Coronary artery (tissue), 2 donors: ENCODE data around the gene KLF16.

ENCODE experiments used
- DNase-seq: peaks from one replicate; pipeline ENCODE4 v3.0.0-alpha.2; 2017; ENCODE audit warnings: low spot score
- H3K27ac ChIP-seq, 2 donors: fragments of 200-600 bp; sonication (generic); one replicate each; pipeline ENCODE4 v1.5.1; 2016 to 2019
- H3K4me3 ChIP-seq: fragments of 200-600 bp; sonication (generic); 2 replicates; pipeline ENCODE4 v1.5.1; 2016; ENCODE audit warnings: mild to moderate bottlenecking, moderate library complexity
- TF ChIP-seq, protein P1 (sequence below): fragments of 200-600 bp; sonication (generic); IDR thresholded peaks from one replicate; pipeline ENCODE4 v1.5.1; 2019; ENCODE audit warnings: antibody characterized with exemption

Gene KLF16

DNA sequence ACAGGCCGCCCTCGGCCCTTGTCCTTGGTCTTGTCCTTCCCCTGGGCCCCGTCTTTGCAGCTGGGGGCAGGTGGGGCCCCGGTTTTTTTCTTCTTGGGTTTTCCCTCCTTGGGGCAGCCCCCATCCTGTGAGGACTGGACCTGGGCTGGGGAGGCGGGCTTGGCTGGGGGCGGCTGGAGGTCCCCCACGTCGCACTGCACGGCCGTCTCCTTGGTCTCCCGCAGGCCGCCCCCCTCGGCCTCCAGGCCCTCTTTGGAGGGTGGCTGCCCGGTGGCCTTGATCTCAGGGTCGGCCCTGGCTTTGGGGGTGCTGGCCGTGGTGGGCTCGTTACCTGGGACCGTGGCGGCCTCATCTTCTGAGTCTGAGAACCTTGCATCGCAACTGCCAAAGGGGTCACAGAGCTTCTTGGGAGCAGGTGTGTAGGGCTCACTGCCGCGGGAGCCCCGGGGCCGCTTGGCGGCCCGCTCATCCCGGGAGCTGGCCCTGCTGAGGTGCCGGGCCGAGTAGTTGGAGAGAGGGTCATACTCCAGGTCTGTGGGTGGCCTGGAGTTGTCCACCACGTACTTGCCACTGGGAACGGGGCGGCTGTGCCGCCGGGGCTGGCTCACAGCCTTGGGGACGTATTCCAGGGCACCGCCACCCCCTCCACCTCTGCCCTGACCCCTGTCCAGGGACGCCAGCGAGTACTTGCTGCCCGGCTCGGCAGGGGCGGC is 35.7 kb downstream of the KLF16 start:
- TF ChIP-seq, protein P1, sequence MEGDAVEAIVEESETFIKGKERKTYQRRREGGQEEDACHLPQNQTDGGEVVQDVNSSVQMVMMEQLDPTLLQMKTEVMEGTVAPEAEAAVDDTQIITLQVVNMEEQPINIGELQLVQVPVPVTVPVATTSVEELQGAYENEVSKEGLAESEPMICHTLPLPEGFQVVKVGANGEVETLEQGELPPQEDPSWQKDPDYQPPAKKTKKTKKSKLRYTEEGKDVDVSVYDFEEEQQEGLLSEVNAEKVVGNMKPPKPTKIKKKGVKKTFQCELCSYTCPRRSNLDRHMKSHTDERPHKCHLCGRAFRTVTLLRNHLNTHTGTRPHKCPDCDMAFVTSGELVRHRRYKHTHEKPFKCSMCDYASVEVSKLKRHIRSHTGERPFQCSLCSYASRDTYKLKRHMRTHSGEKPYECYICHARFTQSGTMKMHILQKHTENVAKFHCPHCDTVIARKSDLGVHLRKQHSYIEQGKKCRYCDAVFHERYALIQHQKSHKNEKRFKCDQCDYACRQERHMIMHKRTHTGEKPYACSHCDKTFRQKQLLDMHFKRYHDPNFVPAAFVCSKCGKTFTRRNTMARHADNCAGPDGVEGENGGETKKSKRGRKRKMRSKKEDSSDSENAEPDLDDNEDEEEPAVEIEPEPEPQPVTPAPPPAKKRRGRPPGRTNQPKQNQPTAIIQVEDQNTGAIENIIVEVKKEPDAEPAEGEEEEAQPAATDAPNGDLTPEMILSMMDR: no peak
- no peak for DNase-seq
- H3K27ac ChIP-seq: no peak overlapping the region
- no peak overlapping the region for H3K4me3 ChIP-seq

DNA sequence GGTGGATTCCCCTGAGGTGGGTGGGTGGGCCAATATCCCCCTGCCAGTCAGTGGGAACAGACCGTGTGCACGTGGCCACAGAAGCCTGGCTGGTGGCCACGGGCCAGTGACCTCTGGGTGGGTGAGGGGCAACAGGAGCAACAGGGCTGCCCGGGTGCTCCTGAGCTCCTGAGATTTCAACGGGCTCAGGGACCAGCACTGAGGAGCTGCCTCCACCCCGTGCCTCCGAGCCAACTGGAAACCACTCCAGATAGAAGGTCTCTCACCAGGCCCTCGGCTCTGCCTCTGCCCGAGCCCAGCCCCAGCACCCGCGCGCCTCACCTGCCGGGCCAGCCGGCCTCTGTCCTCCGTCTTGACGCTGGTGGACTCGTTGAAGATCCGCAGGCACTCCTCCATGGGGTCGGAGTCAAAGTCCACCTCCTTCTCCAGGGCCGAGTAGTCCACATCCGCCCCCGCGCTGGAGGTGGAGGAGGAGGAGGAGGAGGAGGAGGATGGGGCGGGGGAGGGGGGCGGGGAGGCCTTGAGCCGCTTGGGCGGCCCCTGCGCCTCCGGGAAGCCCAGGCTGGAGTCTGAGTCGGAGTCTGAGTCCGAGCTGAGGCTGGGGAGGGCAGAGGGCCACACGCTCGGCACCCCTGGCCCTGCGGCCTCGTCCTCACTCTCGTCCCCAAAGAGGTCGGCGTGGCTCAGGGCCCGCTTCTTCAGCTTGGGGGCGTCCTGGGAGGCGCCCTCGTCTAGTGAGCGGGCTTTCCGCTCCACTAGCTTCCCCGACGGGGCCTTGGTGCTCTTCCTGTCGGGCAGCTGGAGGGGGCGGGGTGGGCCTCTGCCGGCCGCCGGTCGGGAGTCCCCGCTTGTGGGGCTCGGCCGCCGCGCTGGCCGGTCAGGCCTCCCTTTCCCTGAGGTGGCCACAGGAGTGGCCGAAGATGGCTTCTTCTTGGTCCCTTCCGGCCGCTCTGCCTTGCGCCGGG is 36.5 kb downstream of the KLF16 start:
- DNase-seq: no peak
- TF ChIP-seq, protein P1: no peak
- H3K27ac ChIP-seq: no peak overlapping the region

DNA sequence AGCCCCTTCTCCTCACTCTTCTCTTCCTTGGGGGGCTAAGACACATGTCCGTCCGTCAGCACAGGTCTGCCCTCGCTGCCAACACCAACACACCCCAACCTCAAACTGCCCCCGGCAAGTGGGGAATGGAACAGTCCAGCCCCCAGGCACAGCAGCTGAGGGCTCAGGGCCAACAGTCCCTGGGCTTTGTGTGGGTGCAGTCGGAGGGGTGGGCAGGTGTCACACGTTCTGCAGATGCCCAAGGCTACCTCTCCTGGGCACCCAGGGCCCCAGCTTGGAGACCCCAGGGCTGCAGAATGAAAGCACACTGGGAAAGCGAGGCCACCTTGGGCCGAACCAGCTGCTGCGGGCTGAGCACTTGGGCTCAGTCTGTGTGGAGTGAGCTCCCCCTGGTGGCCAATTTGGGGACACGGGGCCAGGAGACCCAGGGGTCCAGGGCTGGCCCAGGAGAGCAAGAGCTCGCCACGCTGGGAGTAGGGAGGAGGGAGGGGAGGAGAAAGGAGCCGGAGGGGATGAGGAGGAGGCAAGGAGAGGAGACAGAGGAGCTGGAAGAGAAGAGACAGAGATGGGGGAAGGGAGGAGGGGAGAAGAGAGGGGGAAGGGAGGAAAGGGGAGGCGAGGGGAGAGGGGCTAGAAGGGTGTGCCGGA is 37.3 kb downstream of the KLF16 start:
- no peak for DNase-seq
- TF ChIP-seq, protein P1: peak; percentile 75
- Histone ChIP-seq H3K27ac (no peak overlapping the region), H3K4me3 (no peak overlapping the region)

More for the DNA sequence above, 36.5 kb downstream of the KLF16 start:
- H3K4me3 ChIP-seq: no peak overlapping the region

DNA sequence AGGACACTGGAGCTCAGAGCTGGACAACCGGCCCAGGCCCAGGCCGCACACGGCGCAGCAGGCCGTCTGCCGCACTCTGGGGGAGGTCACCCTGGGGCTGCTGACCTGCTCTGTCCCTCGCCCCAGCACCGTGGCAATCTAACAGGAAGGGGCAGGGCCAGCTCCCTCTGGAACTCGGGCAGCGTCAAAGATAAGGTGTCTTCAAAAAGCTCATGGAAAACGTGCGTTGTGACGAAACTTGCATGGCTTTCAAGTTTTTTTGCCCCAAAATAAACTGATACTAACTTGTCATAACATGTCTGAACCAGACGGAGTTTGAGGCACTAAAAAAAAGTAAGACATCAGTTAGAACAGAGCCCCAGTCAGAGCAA is 39.1 kb downstream of the KLF16 start:
- H3K4me3 ChIP-seq: no peak overlapping the region
- TF ChIP-seq, protein P1: no peak
- DNase-seq: no peak
- H3K27ac ChIP-seq: no peak overlapping the region

DNA sequence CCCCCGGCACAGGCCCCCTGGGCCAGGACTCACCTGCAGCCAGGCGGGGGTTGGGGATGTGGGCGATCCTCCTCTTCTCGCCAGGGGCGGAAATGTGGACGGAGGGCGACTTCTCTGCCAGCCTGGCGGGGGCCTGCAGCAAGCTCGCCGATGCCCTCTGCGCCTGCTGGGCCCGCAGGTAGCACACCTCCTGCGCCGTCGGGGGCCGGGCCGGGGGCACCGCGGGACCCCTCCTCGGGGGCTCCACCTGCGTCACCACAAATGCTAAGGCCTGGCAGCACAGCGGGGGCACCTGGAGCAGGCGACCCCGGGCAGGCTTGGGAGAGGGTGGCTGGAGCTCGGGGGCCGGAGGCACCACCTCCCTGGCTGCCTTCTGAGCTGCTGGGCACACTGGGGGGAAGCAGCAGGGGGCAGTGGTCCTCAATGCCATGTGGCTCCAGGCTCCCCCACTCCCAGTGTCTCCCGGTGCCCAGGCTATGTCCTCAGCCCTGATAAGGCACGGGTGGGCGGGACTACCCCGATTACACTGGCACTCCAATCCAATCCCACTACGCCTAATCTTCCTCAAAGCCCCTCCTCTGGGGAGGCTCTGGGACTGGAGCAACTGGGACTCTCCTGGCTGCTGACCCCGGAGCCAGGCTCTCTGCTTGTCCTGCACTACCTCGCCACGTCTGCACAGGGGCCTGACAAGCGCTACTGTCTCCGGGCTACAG is 39.7 kb downstream of the KLF16 start:
- TF ChIP-seq, protein P1: no peak
- DNase-seq: no peak
- Histone ChIP-seq H3K27ac (no peak overlapping the region), H3K4me3 (no peak overlapping the region)

DNA sequence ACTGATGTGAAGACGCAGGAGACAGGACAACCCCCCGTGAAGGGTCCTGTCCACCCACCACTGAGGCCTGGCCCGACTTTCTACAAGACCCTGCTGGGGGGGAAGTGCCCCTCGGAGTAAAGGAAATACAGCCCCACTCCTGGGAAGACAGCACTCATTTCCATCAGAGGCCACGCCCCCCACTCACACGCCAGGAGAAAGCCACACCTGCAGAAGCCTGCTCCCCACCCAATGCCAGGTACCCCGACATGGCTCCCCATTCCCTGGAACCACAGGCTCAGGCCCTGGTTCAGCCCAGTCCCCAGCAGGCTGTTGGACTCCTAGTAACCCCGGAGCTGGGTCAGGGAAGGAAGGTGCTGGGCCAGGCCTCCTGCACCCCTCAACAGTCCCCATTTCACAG is 40.4 kb downstream of the KLF16 start:
- TF ChIP-seq, protein P1: no peak
- Histone ChIP-seq H3K27ac (no peak overlapping the region), H3K4me3 (no peak overlapping the region)
- no peak for DNase-seq
